ENCODE data around the gene COMT.

The COMT gene

GRCh38 chr22:19962246-19962908 lies 20.8 kb downstream of the COMT start:
- DNase-seq (ENCODE audit: extremely low spot score) = peak; percentile 89
- no peak for TF ChIP-seq CTBP1 (IDR thresholded peaks at IDR 0.05; ENCODE audit: borderline replicate concordance)
- no peak for TF ChIP-seq ZNF384 (IDR thresholded peaks at IDR 0.05)
- no peak for TF ChIP-seq SP1 (IDR thresholded peaks at IDR 0.05)
- no peak for TF ChIP-seq L3MBTL2 (conservative IDR thresholded peaks at IDR 0.05)
- no peak for TF ChIP-seq NFRKB (IDR thresholded peaks at IDR 0.05)
- ChIA-PET CTCF (interaction anchor here (0.9 to 1.1 kb wide), 2 partner anchors 9 to 51 kb away, joined by 3 read pairs; no protein-coding TSS in a partner anchor), POLR2A (no interaction called here)

GRCh38 chr22:19962909-19963806 lies 21.6 kb downstream of the COMT start:
- TF ChIP-seq PKNOX1 (IDR thresholded peaks at IDR 0.05) (no peak), SP1 (IDR thresholded peaks at IDR 0.05) (no peak), TARDBP (IDR thresholded peaks at IDR 0.05) (no peak), FOXM1 (IDR thresholded peaks at IDR 0.05; ENCODE audit: borderline replicate concordance) (no peak), HDGF (IDR thresholded peaks at IDR 0.05; ENCODE audit: borderline replicate concordance) (no peak), ARNT (IDR thresholded peaks at IDR 0.05) (no peak), CTBP1 (IDR thresholded peaks at IDR 0.05; ENCODE audit: borderline replicate concordance) (no peak), SUZ12 (IDR thresholded peaks at IDR 0.05) (no peak), LEF1 (IDR thresholded peaks at IDR 0.05; ENCODE audit: borderline replicate concordance) (no peak), FOXA1 (IDR thresholded peaks at IDR 0.05) (no peak), NFRKB (IDR thresholded peaks at IDR 0.05) (no peak)
- ChIA-PET CTCF (interaction anchor here (0.9 to 1.1 kb wide), 2 partner anchors 10 to 50 kb away, joined by 3 read pairs; no protein-coding TSS in a partner anchor), POLR2A (no interaction called here)
- no peak for DNase-seq (ENCODE audit: extremely low spot score)

DNA sequence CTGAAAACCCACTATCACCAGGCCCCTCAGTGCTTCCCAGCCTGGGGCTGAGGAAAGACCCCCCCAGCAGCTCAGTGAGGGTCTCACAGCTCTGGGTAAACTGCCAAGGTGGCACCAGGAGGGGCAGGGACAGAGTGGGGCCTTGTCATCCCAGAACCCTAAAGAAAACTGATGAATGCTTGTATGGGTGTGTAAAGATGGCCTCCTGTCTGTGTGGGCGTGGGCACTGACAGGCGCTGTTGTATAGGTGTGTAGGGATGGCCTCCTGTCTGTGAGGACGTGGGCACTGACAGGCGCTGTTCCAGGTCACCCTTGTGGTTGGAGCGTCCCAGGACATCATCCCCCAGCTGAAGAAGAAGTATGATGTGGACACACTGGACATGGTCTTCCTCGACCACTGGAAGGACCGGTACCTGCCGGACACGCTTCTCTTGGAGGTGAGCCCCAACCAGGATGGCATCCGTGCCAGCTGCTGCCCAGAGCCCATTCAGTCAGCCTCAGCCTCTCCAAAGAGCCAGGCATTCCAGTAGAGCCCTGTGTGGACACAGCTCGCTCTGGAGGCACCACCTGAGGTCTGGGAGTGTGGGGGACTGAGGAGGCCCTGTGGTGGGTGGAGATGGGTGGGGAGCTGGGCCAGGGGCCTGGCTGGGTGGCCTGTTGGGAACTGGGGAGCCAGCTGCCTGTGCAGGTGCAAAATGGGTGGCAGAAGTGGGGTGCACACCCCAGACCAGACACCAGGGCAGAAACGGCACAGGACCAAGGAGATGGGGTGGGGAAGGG lies 22.5 kb downstream of the COMT start:
- ChIA-PET POLR2A (no interaction called here), CTCF (no interaction called here)
- TF ChIP-seq TARDBP (IDR thresholded peaks at IDR 0.05) (no peak), L3MBTL2 (conservative IDR thresholded peaks at IDR 0.05) (no peak), FOXM1 (IDR thresholded peaks at IDR 0.05; ENCODE audit: borderline replicate concordance) (no peak)
- DNase-seq (ENCODE audit: extremely low spot score) = no peak

DNA sequence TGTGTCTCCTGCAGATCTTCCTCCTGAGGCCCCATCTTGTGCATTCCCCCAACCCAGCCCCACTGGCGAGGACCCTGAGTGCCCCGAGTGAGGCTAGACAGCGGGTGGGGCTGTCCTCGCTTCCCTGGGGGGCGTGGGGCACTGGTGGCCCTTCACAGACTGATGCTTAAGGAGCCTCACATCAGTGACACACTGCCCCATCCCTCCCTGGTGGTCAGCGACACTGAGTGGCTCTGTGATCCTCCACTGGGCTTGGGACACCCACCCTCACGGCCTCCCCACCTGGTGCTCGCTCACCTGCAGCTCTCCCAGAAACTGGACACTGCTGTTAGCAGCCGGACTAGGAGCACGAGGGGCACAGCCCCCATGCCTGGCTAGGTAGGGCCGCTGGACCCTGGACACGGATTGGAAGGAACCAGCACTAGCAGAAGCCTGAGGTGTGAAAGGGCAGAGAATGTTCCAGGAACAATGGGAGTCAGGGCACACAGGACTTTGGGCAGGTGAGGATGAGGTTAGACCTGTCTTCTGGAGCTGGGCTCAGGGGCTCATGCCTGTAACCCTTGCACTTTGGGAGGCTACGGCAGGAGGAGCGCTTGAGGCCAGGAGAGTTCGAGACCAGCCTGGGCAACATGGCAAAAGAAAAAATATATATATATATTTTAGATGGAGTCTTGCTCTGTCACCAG lies 23.3 kb downstream of the COMT start:
- ChIA-PET POLR2A (no interaction called here), CTCF (interaction anchor here (2.4 kb wide), 1 partner anchor 49 kb away, joined by 10 read pairs; no protein-coding TSS in a partner anchor)
- TF ChIP-seq L3MBTL2 (conservative IDR thresholded peaks at IDR 0.05) = no peak
- no peak for TF ChIP-seq BHLHE40 (IDR thresholded peaks at IDR 0.05; ENCODE audit: borderline replicate concordance)
- TF ChIP-seq TARDBP (IDR thresholded peaks at IDR 0.05) = no peak
- no peak for TF ChIP-seq NFRKB (IDR thresholded peaks at IDR 0.05)
- no peak for TF ChIP-seq FOXA1 (IDR thresholded peaks at IDR 0.05)
- TF ChIP-seq FOXK2 (IDR thresholded peaks at IDR 0.05) = no peak
- TF ChIP-seq ZNF384 (IDR thresholded peaks at IDR 0.05) = no peak
- no peak for TF ChIP-seq CTBP1 (IDR thresholded peaks at IDR 0.05; ENCODE audit: borderline replicate concordance)
- no peak for DNase-seq (ENCODE audit: extremely low spot score)

- ChIA-PET CTCF (interaction anchor here (0.6 to 2.4 kb wide), 5 partner anchors 9 to 163 kb away, joined by 3 to 10 read pairs (median 4); no protein-coding TSS in a partner anchor), POLR2A (interaction anchor here (1.0 kb wide), 1 partner anchor 114 kb away, joined by 3 read pairs; the partner anchor contains the start of gene DGCR8)
- peak; percentile 57 for DNase-seq (ENCODE audit: extremely low spot score)
- no peak for TF ChIP-seq BHLHE40 (IDR thresholded peaks at IDR 0.05; ENCODE audit: borderline replicate concordance)
- TF ChIP-seq ELF4 (IDR thresholded peaks at IDR 0.05) = no peak; the same call in 1 of the 2 replicates
These were observed 24.5 kb downstream of the COMT start for GRCh38 chr22:19965771-19966709.

Measured in HEK293T (cell line).